ENCODE results near the gene MRPL42.

Gene MRPL42

GRCh38 chr12:93440043-93440835, 27.1 kb upstream of the MRPL42 start:
- H3K4me3 ChIP-seq (ENCODE audit: low read length) = peak overlapping the region; percentile 99
- TF ChIP-seq ZNF274 (IDR thresholded peaks at IDR 0.05; ENCODE audit: low read depth, low read length) = no peak

GRCh38 chr12:93441081-93441616, 26.2 kb upstream of the MRPL42 start:
- TF ChIP-seq ZNF274 (IDR thresholded peaks at IDR 0.05; ENCODE audit: low read depth, low read length) = no peak
- H3K4me3 ChIP-seq (ENCODE audit: low read length) = peak overlapping the region; percentile 99

DNA sequence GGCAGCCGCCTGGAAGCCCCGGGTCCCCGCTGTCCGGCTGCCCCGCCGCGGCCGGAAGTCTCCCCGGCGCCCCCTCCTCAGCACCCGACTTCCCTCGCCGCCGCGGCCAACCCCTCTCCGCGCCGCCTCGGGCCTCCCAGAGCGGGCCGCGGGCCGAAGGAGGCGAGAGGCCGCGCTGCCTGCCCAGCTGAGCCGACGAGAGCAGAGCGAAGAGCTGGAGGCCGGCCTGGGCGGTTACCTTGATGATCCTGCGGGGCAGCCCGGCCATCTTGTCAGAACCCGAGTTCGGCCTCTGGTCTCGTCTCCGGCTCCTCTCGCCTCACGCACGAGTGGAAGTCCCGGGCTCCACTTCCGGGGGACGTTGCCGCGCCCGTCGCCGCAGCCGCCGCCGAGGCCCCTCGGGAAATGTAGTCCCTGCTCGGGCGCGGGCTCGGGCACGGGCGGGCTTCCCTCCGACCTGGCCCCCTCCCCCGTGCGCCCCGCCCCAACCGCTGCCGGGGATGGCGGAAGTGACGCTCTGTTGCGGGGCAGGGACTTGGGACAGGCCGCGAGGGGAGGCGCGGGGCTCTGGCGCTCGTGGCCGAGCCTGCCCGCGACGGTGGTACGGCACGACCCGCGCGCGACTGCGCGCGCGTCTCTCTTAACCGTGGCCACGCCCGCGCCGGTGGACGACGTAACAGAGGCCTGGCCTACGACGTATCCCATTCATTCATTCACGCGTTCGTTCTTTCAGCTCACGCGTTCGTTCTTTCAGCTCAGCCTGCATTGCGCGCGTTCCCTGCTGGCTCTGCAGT, 25.5 kb upstream of the MRPL42 start, which contains the start of gene UBE2N:
TSS of gene UBE2N (minus strand) at position 331 of the 794 bp plus-strand sequence. CDS start at position 268, 63 bp downstream.
- peak within 1 kb of the TSS; percentile 99 for H3K4me3 ChIP-seq (ENCODE audit: low read length)
- no peak for TF ChIP-seq ZNF274 (IDR thresholded peaks at IDR 0.05; ENCODE audit: low read depth, low read length)

- TF ChIP-seq ZNF274 (IDR thresholded peaks at IDR 0.05; ENCODE audit: low read depth, low read length) = no peak
Observed at GRCh38 chr12:93442411-93443340, 24.6 kb upstream of the MRPL42 start.

DNA sequence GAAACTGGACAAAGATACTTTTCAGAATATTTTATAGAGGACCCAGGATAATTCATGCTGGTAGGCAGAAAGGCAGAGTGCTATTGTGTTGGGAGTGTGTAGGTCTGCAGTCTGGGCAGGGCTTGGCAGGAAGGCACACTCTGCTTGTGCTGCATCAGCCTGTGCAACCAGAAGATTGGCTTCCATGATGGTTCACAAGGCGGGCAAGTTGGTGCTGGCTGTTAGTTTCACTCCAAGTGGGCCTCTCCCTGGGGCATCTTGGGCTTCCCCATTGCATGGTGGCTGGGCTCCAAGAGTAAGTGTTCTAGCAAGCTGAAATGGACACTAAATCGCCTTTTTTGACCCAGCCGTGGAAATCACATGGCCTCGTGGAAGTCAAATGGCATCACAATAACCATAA, 23.7 kb upstream of the MRPL42 start:
- no peak overlapping the region for H3K4me3 ChIP-seq (ENCODE audit: low read length)
- no peak for TF ChIP-seq ZNF274 (IDR thresholded peaks at IDR 0.05; ENCODE audit: low read depth, low read length)

More at GRCh38 chr12:93442411-93443340, 24.6 kb upstream of the MRPL42 start:
- peak overlapping the region; percentile 90 for H3K4me3 ChIP-seq (ENCODE audit: low read length)

GRCh38 chr12:93447555-93448290, 19.6 kb upstream of the MRPL42 start:
- TF ChIP-seq ZNF274 (IDR thresholded peaks at IDR 0.05; ENCODE audit: low read depth, low read length) = no peak
- no peak overlapping the region for H3K4me3 ChIP-seq (ENCODE audit: low read length)

DNA sequence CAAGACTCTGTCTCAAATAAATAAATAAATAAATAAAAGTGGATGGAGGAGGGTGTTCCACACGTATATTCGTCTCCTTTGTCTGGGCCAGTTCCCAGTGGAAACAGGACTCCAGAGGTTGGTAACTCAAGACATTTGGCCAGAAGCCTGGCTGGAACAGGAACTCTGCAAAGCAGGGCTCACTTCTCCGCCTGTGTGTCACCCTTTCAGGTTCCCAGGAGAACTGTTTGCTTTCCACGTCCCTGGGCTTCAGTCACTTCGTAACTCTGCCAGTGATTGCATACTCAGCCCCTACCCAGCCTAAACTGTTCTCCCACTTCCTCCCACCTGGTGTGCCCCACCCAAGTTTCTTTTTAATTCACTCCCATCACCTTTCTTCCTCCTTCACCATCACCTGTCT, 18.5 kb upstream of the MRPL42 start:
- TF ChIP-seq ZNF274 (IDR thresholded peaks at IDR 0.05; ENCODE audit: low read depth, low read length) = no peak
- no peak overlapping the region for H3K4me3 ChIP-seq (ENCODE audit: low read length)

DNA sequence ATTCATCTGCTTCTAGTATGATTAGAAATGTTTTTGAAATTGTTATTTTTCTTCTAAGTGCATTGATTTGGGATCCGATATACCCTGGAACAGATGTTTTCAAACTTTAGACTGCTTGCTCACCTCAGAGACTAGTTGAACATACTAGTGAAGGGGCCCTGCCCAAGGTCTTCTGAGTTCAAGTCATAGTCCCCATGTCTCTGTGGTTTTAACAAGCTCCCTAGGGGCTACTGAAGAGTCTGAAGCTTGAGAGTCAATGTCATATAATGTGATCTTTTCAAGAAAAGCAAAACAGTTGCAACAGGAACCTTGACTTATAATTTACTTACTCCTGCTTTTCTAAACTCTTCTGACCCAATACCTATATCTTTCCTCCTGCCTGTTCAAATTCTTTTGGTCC, 18.0 kb upstream of the MRPL42 start:
- H3K4me3 ChIP-seq (ENCODE audit: low read length) = no peak overlapping the region
- no peak for TF ChIP-seq ZNF274 (IDR thresholded peaks at IDR 0.05; ENCODE audit: low read depth, low read length)

- H3K4me3 ChIP-seq (ENCODE audit: low read length) = no peak overlapping the region
Observed at GRCh38 chr12:93451423-93452158, 15.7 kb upstream of the MRPL42 start.

GRCh38 chr12:93453633-93454032, 13.7 kb upstream of the MRPL42 start:
- no peak overlapping the region for H3K4me3 ChIP-seq (ENCODE audit: low read length)
- TF ChIP-seq ZNF274 (IDR thresholded peaks at IDR 0.05; ENCODE audit: low read depth, low read length) = no peak

More at GRCh38 chr12:93451423-93452158, 15.7 kb upstream of the MRPL42 start:
- TF ChIP-seq ZNF274 (IDR thresholded peaks at IDR 0.05; ENCODE audit: low read depth, low read length) = no peak

GRCh38 chr12:93456077-93456476, 11.2 kb upstream of the MRPL42 start:
- TF ChIP-seq ZNF274 (IDR thresholded peaks at IDR 0.05; ENCODE audit: low read depth, low read length) = no peak
- H3K4me3 ChIP-seq (ENCODE audit: low read length) = no peak overlapping the region

- H3K4me3 ChIP-seq (ENCODE audit: low read length) = no peak overlapping the region
- no peak for TF ChIP-seq ZNF274 (IDR thresholded peaks at IDR 0.05; ENCODE audit: low read depth, low read length)
Observed at GRCh38 chr12:93459097-93459496, 8.2 kb upstream of the MRPL42 start.
